GM19467 (cell line): ENCODE results near the gene PIPOX.

Experiments
- ATAC-seq: cut with Tn5 transposase; IDR thresholded peaks from one replicate; pipeline ENCODE4 v1.9.1; 2021; ENCODE audit warnings: mild to moderate bottlenecking, moderate library complexity; ENCODE audit not compliant: unreplicated experiment

The PIPOX gene

DNA sequence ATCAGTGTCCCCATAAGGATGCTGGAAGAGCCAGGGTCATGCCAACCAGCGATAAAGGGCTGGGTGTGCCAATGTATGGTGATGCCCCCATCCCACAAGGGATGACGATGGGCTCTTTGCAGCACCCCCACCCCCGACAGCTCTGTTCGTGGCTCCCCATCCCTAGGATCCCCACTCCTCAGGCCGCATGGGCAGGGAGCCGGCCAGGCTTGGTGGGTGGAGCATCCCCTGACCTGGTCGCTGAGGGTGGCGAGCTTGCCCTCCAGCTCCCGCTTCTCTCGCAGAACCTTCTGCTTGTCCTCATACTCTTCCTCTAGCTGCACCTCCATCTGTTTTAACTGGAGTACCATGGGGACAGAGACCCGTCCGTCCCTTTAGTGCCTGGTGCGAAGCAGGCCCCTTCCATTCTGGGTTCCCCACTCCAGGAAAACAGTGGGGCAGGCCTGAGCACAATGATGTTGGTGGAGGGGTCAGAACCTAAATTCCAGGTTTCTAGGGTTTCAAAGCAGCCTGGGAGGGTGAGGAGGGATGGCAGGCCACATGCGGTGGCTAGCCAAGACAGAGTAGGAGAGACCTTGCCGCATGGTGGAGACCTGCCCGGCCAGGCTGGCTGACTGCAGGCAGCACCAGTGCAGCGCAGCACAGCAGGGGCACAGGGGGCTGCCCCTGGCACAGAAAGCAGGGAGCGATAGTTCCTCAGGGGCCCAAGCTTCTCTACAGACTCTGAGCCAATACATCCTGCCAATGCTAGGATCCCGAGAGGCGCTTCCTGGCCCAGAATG, 50.3 kb downstream of the PIPOX start:
- no peak for ATAC-seq

DNA sequence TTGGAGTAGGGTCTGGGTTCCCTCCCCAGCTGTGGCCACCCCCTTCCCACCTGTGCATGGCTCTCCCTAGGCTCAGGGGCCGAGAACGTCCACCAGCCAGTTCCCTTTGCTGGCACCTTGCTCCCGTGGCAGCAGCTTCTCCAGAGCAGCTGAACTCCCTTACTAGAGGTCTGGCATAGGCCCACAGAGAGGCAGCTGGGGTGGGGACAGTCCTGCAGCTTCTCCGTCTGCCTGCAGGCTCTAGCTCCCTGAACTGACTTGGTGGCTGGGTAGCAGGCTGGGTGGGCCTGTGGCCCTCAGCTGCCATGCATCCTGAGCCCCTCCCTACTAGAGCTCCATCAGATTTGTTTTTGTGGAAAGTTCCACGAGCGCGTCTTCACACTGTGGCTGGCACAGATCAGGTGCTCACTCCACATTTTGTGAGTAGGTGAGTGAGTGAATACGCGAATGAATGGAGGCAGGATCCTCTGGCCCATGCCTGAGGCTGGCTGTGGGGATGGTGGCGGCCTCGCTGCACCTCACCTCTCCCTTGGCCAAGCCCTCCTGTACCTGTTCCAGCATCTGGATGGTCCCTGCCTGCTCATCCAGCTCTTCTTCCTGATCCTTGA, 51.3 kb downstream of the PIPOX start:
- no peak for ATAC-seq

DNA sequence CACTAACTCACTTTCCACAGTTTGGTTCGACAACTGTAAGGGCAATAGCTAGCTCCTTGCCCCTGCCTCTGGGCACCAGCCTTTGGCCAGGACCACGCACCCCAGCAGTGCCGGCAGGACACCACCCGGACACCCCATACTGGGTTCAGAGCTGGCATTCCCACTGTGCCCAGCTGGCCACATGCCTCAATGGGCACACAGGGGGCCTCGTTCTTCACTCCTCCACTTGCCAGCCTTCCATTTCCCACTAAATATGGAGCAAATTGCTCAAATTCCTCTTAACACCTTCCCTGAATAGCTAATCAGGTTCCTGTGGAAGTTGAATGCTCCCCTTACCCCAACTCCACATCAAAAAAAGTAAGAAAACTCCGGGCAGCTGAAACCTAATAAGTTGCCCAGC, 52.5 kb downstream of the PIPOX start:
- no peak for ATAC-seq

DNA sequence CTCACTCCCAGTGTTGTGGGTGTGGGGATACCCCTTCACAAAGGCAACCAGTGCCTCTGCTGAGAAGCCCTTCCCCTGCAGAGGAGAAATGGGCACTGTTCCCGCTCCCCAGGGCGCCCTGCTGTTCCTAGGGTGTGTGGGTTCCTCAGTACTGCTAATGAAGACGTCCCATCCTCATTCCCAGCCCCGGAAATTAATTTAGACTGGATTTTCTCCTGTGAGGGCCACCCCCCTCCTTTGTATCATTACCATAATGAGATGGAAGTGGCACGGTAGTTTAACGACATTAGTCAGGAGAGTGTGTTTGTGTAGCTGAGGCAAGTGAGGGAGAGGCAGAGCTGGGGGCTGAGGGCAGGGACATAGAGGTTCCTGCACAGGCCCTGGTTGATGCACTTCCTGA, 53.2 kb downstream of the PIPOX start:
- no peak for ATAC-seq

DNA sequence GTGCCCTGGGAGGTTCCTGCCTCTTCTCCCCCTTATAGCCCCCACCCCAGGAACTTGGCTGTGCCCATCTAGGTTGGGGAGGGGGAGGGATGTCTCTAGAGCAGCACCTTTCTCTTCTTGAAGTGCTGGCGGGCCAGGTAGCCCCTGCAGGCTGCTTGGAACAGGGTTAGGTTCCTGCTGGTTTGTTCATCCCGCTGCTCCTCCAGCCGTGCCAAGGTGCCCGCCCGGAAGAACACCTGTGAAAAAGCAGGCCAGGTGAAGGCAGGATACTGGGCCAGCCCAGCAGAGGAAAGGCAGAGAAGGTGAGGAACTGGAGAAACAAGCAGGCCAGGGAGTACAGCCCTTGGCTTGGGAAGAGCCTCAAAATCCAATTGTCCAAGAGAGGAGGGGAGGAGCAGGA, 56.6 kb downstream of the PIPOX start:
- no peak for ATAC-seq

DNA sequence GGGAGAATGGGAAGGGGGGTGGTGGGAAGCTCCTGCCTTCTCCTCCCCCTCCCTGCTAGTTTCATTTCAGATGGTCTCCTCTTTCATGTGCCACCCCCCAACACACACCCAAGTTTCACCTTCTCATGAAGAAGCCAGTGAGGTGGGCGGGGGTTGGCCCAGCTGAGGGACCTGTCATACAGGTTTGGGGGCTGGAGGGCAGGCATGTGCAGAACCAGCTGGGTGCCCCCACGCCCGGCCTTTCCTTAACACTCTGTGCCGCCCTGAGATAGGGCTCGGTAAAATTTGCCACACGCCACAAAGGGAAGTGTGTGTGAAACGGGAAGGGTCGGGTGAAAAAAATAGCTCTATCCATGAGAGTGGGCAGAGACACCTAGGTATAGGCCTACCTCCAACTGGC, 57.4 kb downstream of the PIPOX start:
- no peak for ATAC-seq

DNA sequence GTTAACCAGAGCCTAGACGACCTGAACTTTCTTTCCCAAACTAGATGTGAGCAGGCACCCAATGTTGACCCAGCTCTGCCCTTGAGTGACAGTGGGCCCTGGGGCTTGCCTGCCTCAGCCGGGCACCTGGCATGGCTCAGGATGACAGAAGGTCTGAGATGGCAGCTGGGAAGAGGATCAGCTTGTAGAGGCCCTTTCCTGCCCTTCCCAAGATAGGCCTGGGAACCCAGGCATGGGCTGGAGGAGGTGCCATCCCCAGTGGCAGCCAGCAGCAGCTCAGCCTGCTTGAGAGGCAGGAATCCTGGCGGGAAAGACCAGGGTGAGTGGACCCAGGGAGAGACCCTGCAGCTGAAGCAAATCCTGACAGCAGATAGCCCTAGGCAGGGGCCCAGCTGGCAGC, 59.1 kb downstream of the PIPOX start:
- ATAC-seq, result no peak

DNA sequence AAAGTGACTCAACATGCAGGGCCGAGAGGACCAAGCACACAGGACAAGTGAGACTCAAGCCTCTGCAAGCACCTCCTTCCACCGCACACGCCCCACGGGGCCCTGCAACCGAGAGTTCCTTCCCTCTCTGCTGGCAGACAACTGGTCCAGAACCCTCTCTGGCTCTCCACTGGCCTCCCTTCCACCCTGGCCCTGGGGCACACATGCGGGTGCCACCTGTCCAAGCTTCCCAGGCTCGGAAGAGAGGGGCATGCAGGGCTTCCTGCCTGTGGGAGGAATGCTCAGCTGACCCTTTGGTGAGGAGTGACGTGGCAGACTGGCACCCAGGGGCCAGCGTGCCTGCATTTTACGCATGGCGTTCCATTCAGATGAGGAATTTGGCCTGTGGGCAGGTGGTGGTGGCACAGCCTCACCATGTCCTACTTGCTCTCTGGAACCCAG, 59.8 kb downstream of the PIPOX start:
- ATAC-seq, result no peak

DNA sequence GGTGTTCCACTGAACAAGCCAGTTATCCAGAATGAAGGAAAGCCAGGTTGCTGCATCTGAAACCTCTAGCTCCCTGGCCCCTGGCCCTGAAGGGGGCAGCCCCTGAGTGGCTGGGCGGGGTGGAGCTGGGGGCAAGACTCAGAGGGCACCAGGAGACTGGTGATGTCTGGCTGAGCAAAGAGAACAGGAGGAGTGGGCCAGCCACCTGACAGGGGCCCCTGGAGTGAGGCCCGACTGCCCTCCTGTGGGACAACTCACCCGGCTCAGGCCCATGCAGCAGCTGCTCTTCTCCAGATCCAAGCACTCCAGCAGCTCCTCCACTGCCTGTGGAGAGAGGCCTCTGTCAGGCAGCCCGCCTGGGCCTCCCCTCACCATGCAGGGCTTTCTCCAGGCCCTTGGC, 60.4 kb downstream of the PIPOX start:
- ATAC-seq, result no peak
